GM20000 (cell line): ENCODE data around the gene FDX1.

ENCODE experiments used
- DNase-seq: peaks from one replicate; pipeline ENCODE4 v3.0.0; 2012; ENCODE audit warnings: low spot score
- TF ChIP-seq, protein P1 (sequence below): IDR thresholded peaks from 2 replicates; pipeline ENCODE4 v1.5.1; 2012; ENCODE audit warnings: mild to moderate bottlenecking, control low read depth; ENCODE audit errors: extremely low read depth, missing control alignments

Gene FDX1

DNA sequence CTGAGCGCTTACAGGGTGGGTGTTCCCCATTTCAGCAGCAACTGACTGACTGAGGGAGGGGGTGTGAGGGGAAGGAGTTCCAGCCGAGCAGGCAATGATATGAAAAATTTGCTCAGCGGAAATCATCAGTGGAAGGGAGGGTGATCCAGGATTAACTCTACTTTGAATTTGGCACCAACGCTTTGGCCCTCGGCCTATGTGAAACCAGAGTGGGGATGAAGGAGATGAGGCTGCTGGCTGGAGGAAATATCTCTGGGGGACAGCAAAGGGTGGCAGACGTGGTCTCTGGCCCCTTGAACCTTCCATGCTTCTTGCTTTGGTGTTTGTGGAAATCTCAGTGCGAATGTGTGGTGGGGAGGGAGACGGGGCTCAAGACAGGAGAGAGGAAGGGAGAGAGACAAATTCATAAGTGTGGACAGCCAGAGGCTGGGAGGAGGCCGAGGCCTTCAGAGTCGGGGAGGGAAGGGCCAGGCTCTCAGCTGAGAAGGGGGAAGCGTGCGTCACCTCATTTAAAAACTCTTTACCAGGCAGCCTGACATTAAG lies 83.6 kb downstream of the FDX1 start:
- TF ChIP-seq, protein P1, sequence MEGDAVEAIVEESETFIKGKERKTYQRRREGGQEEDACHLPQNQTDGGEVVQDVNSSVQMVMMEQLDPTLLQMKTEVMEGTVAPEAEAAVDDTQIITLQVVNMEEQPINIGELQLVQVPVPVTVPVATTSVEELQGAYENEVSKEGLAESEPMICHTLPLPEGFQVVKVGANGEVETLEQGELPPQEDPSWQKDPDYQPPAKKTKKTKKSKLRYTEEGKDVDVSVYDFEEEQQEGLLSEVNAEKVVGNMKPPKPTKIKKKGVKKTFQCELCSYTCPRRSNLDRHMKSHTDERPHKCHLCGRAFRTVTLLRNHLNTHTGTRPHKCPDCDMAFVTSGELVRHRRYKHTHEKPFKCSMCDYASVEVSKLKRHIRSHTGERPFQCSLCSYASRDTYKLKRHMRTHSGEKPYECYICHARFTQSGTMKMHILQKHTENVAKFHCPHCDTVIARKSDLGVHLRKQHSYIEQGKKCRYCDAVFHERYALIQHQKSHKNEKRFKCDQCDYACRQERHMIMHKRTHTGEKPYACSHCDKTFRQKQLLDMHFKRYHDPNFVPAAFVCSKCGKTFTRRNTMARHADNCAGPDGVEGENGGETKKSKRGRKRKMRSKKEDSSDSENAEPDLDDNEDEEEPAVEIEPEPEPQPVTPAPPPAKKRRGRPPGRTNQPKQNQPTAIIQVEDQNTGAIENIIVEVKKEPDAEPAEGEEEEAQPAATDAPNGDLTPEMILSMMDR, result no peak
- DNase-seq, result no peak

DNA sequence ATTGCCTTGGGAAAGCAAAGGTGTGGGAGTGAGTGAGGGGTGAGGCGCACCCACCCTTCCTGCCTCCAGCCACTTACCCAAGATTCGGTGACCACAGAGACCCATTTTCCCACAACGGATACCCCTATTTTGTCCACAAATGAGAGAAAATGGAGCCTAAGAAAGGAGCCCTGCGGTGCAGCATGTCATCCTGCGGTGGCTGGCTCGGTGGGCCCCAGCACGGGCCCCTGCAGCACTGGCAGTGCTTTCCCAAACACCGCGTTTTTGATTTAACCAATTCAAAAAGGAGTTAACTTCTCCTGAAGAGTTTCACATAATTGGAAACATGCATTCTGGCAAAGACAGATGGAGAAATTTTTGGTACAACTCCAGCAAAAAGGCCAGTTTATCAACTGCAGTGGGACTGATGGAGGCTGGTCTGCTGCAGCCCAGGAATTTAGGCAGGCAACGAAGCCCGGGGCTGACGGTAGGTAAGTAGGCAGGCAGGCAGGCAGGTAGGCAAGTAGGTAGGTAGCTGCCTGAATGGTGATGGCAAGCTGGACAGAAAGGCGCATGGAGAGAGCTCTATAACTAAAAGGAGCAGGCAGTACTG lies 84.2 kb downstream of the FDX1 start:
- TF ChIP-seq, protein P1, result no peak
- no peak for DNase-seq
